ENCODE measurements around the gene CAAP1.
"Not testable (repeated sequence)": the region's sequence is repeated elsewhere in the genome, so short reads cannot be mapped to it uniquely, and the experiment has no call there.

The CAAP1 gene

GRCh38 chr9:26850995-26851394, 41.6 kb downstream of the CAAP1 start:
- no peak for DNase-seq

GRCh38 chr9:26833792-26834191, 58.8 kb downstream of the CAAP1 start:
- DNase-seq = no peak

- not testable (repeated sequence) for DNase-seq
Measured at GRCh38 chr9:26828391-26828955, 64.1 kb downstream of the CAAP1 start.

GRCh38 chr9:26814799-26815198, 77.8 kb downstream of the CAAP1 start:
- DNase-seq = no peak

- DNase-seq = no peak
Measured at GRCh38 chr9:26813247-26813646, 79.4 kb downstream of the CAAP1 start.

- no peak for DNase-seq
Measured at GRCh38 chr9:26812217-26812616, 80.4 kb downstream of the CAAP1 start.

GRCh38 chr9:26811106-26811505, 81.5 kb downstream of the CAAP1 start:
- no peak for DNase-seq

GRCh38 chr9:26809795-26810194, 82.8 kb downstream of the CAAP1 start:
- no peak for DNase-seq

- DNase-seq = no peak
Measured at GRCh38 chr9:26807161-26807560, 85.4 kb downstream of the CAAP1 start.

- no peak for DNase-seq
Measured at GRCh38 chr9:26802921-26803320, 89.7 kb downstream of the CAAP1 start.

- no peak for DNase-seq
Measured at GRCh38 chr9:26801772-26802171, 90.8 kb downstream of the CAAP1 start.

- DNase-seq = no peak
Measured at GRCh38 chr9:26800322-26800721, 92.3 kb downstream of the CAAP1 start.

- DNase-seq = no peak
Measured at GRCh38 chr9:26791274-26791673, 101.3 kb downstream of the CAAP1 start.

All from amygdala (tissue), 56 donors.